Stomach (tissue), 4 donors: Measurements from ENCODE around the gene BBS9.

Experiments used
- EP300 ChIP-seq: sonication (generic); formaldehyde crosslinking; IDR thresholded peaks from one replicate; pipeline ENCODE4 v1.6.1; 2017; ENCODE audit warnings: antibody characterized with exemption
- POLR2AphosphoS5 ChIP-seq, 3 donors: sonication (generic); formaldehyde crosslinking; IDR thresholded peaks; one replicate each; pipeline ENCODE4 v1.6.1; 2016; ENCODE audit warnings: antibody characterized with exemption in 3 of 3
- TF ChIP-seq, protein P1 (sequence below), 7 experiments: fragments of 450-650 bp in 4 of 7; fragments of 200-600 bp in 3 of 7; sonication (generic) in 3 of 7; IDR thresholded peaks; one replicate each; pipeline ENCODE4 v1.5.1; 2016 to 2019; ENCODE audit warnings: antibody characterized with exemption in 7 of 7, control low read depth in 2 of 7, mild to moderate bottlenecking in 1 of 7

DNA sequence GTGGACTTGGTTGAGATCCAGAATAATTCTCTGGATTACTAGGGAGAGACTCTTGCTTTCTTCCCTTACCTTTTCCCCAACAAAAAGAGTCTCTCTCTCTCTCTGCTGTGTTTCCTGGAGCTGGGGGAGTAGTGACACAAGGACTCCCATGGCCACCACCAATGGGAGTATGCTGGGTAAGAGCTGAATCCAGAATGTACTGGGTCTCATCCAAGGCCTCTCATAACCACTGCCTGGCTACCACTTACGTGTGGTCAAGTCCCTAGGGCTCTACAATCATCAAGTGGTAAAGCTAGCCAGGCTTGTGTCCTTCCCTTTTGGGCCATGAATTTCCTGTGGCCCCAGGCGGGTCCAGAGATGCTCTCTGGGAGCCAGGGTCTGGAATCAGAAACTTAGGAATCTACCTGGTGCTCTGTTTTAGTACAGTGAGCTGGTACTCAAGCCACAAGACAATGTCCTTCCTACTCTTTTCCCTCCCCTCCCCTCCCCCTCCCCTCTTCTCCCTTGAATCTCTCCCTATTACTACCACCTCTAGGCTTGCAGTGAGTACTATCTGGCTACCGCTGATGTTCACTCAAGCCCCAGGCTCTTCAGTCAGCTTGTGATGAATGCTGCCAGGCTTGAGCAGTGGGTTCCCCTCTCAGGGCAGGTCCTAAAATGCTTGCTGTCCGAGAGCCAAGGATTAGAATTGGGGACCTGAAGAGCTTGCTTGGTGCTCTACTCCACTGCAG, 196.6 kb downstream of the BBS9 start:
- TF ChIP-seq, protein P1, sequence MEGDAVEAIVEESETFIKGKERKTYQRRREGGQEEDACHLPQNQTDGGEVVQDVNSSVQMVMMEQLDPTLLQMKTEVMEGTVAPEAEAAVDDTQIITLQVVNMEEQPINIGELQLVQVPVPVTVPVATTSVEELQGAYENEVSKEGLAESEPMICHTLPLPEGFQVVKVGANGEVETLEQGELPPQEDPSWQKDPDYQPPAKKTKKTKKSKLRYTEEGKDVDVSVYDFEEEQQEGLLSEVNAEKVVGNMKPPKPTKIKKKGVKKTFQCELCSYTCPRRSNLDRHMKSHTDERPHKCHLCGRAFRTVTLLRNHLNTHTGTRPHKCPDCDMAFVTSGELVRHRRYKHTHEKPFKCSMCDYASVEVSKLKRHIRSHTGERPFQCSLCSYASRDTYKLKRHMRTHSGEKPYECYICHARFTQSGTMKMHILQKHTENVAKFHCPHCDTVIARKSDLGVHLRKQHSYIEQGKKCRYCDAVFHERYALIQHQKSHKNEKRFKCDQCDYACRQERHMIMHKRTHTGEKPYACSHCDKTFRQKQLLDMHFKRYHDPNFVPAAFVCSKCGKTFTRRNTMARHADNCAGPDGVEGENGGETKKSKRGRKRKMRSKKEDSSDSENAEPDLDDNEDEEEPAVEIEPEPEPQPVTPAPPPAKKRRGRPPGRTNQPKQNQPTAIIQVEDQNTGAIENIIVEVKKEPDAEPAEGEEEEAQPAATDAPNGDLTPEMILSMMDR (IDR thresholded peaks at IDR 0.05): no peak
- TF ChIP-seq POLR2AphosphoS5 (IDR thresholded peaks at IDR 0.05): no peak
- TF ChIP-seq EP300: no peak
